Nephron progenitor cell (in vitro differentiated cells): ENCODE results near the gene ZNF804A.
"Not testable (repeated sequence)": the region's sequence is repeated elsewhere in the genome, so short reads cannot be mapped to it uniquely, and the experiment has no call there.

ENCODE experiments used
- DNase-seq: peaks from one replicate; pipeline ENCODE4 v3.0.0; 2021
- H3K27ac Mint-ChIP-seq: 2 replicates; pipeline ENCODE4 v1.8.0; 2021; ENCODE audit warnings: mild to moderate bottlenecking, moderate library complexity, mixed read lengths
- H3K27me3 Mint-ChIP-seq: 2 replicates; pipeline ENCODE4 v1.8.0; 2021; ENCODE audit warnings: mild to moderate bottlenecking, low read depth, mixed read lengths; ENCODE audit not compliant: poor library complexity
- H3K36me3 Mint-ChIP-seq: 2 replicates; pipeline ENCODE4 v1.8.0; 2021; ENCODE audit warnings: low read depth, mixed read lengths
- H3K4me1 Mint-ChIP-seq: 2 replicates; pipeline ENCODE4 v1.8.0; 2021; ENCODE audit warnings: mixed read lengths
- H3K4me3 Mint-ChIP-seq: 2 replicates; pipeline ENCODE4 v1.8.0; 2021; ENCODE audit warnings: mild to moderate bottlenecking, moderate library complexity, mixed read lengths
- H3K9me3 Mint-ChIP-seq: 2 replicates; pipeline ENCODE4 v1.8.0; 2021; ENCODE audit warnings: mild to moderate bottlenecking, moderate library complexity, mixed read lengths
- CTCF ChIP-seq: fragments of 200-600 bp; sonication (generic); IDR thresholded peaks from 2 replicates; pipeline ENCODE4 v1.5.0; 2021; ENCODE audit warnings: antibody characterized with exemption

The ZNF804A gene

DNA sequence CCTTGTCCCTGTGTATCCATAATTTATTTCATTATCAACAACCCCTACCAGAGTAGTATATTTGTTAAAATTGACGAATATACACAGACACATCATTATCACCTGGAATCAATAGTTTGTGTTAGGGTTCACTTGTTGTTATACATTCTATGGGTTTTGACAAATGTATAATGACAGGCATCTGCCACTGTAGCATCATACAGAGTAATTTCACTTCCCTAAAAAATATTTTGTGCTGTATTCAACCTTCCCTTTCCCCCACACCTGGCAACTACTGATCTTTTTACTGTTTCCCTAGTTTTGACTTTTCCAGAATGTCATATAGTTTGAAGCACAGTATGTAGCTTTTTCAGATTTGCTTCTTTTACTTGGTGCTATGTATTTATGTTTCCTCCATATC is 132.0 kb downstream of the ZNF804A start:
- Mint-ChIP-seq H3K4me1 (no peaks in the 10 kb centered on the region), H3K27ac (no peak overlapping the region), H3K9me3 (no peaks in the 10 kb centered on the region), H3K36me3 (no peaks in the 10 kb centered on the region), H3K27me3 (no peaks in the 10 kb centered on the region), H3K4me3 (no peak overlapping the region)
- no peak for DNase-seq
- no peak for TF ChIP-seq CTCF

DNA sequence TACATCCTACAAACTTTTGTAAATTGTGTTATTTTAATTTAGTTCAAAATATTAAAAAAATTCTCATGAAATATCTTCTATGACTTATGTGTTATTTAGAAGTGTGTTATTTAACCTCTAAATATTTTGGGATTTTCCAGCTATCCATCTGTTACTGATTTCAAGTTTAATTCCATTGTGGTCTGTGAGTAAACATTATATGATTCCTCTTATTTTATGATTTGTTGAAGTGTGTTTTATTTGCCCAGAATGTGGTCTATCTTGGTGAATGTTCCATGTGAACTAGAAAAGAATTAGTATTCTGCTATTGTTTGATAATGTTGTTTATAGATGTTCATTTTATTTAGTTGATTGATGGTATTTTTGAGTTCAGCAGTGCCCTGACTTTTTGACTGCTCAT is 136.0 kb downstream of the ZNF804A start:
- Mint-ChIP-seq H3K4me1 (no peaks in the 10 kb centered on the region), H3K4me3 (no peak overlapping the region), H3K9me3 (no peaks in the 10 kb centered on the region), H3K36me3 (no peaks in the 10 kb centered on the region), H3K27ac (no peak overlapping the region), H3K27me3 (no peaks in the 10 kb centered on the region)
- TF ChIP-seq CTCF, result no peak
- DNase-seq, result no peak

DNA sequence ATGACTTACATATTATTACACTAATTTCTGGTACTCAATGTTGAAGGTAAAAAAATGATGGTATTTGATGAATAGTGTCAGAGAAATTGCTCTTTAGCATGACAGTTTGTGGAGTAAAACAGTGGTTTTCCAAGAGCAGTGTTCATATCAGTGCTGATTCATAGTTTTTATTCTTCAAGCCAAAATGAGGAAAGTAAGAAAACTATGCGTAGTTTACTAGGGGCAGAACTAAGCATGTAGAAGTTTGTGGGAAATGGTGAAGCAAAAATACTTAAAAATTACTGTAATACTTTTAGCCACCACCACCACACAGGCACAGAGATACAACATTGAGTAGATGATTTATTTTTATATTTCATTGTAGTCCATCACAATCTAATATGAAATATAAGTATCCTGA is 137.3 kb downstream of the ZNF804A start:
- Mint-ChIP-seq H3K4me3 (no peak overlapping the region), H3K9me3 (no peaks in the 10 kb centered on the region), H3K4me1 (no peaks in the 10 kb centered on the region), H3K27ac (no peak overlapping the region), H3K36me3 (no peaks in the 10 kb centered on the region), H3K27me3 (no peaks in the 10 kb centered on the region)
- TF ChIP-seq CTCF, result no peak
- no peak for DNase-seq

DNA sequence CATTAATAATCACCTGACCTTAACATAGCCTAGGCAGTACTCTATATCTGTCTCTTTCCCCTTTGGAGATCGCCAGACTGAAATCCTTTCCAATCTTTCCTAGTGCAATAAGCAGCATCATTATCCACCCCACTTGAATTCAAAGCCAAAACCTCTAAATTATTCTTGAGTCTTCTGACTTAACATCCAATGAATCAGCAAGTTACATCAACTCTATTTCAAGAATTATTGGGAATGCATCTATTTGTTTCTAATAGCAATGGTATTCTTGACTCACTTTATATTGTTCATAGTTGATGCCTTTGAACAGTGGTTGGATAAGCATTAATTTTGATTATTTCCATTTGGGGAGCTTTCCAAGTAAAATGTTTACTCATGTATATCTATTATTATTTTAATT is 144.8 kb downstream of the ZNF804A start:
- Mint-ChIP-seq H3K27ac (no peak overlapping the region), H3K36me3 (no peaks in the 10 kb centered on the region), H3K9me3 (no peaks in the 10 kb centered on the region), H3K27me3 (no peaks in the 10 kb centered on the region), H3K4me3 (no peak overlapping the region), H3K4me1 (no peaks in the 10 kb centered on the region)
- TF ChIP-seq CTCF, result no peak
- DNase-seq, result no peak

DNA sequence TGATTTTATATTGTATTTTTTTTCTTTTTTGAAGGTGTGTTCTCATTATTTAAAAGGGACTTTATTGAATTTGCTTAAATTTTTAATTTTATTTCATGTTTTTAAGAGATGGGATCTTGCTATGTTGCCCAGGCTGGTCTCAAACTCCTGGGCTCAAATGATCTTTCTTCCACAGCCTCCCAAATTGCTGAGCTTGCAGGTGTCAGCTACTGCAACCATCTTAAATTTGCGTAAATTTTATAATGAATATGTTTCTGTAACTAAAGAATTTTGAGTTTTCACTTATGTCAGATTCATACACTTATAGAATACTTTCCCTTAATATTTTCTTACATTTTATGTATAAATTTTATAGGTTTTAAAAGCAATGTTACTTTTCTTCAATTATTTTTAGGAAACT is 157.8 kb downstream of the ZNF804A start:
- Mint-ChIP-seq H3K36me3 (no peaks in the 10 kb centered on the region), H3K9me3 (no peaks in the 10 kb centered on the region), H3K4me1 (no peaks in the 10 kb centered on the region), H3K27ac (no peak overlapping the region), H3K4me3 (no peak overlapping the region), H3K27me3 (no peaks in the 10 kb centered on the region)
- TF ChIP-seq CTCF, result no peak
- DNase-seq, result no peak

DNA sequence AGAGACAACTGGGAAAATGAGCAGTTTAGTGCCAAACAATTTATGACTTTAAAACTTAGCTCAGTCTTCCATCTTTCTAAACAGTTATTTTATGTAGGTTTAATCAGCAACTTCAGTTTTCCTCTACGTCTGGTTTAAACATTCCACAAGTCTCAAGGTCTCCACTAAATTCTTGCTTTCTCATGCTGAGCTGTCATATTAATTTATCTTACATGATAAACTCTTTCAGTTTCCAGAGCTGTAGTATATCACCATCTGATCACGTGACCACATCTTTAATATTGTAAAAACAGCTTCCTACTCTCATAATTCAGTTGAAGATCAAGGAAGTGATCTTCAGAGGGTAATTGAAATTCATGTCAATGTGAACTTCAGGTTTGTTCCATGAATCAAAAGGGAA is 158.6 kb downstream of the ZNF804A start:
- H3K4me3 Mint-ChIP-seq, result no peak overlapping the region
- DNase-seq, result no peak
- H3K27ac Mint-ChIP-seq, result no peak overlapping the region
- TF ChIP-seq CTCF, result no peak
- H3K9me3 Mint-ChIP-seq, result no peaks in the 10 kb centered on the region
- H3K4me1 Mint-ChIP-seq, result no peaks in the 10 kb centered on the region
- no peaks in the 10 kb centered on the region for H3K27me3 Mint-ChIP-seq
- no peaks in the 10 kb centered on the region for H3K36me3 Mint-ChIP-seq

DNA sequence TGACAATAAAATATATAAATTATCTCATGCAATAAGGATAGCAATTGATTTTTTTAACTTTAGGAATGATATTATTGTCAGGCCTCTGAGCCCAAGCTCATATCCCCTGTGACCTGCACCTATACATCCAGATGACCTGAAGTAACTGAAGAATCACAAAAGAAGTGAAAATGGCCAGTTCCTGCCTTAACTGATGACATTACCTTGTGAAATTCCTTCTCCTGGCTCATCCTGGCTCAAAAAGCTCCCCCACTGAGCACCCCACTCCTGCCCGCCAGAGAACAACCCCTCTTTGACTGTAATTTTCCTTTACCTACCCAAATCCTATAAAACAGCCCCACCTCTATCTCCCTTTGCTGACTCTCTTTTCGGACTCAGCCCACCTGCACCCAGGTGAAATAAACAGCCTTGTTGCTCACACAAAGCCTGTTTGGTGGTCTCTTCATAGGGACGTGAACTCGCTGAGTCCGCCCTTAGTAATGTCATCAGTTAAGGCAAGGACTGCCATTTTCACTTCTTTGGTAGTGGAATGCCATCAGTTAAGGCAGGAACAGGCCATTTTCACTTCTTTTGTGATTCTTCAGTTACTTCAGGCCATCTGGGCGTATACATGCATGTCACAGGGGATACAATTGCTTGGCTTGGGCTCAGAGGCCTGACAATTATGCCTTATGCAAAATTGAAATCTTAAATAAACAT is 161.4 kb downstream of the ZNF804A start:
- not testable (repeated sequence) for H3K4me1 Mint-ChIP-seq, H3K27ac Mint-ChIP-seq, H3K4me3 Mint-ChIP-seq, H3K36me3 Mint-ChIP-seq, H3K9me3 Mint-ChIP-seq, DNase-seq, H3K27me3 Mint-ChIP-seq
